Endothelial cell of umbilical vein (primary cell): ENCODE results near the gene PTTG1IP2. TPM values are rescaled to one million over a fixed set of nuclear protein-coding genes. Genes with fewer than 3 reads are reported as not detected.

ENCODE experiments used
- BruUV-seq: library from RNA; stranded (reverse); fragments of 400-500 nt; replicated peaks from 2 replicates; lab custom pipeline; 2021; lab: Mats Ljungman, UMichigan
- CTCF ChIA-PET: fragments of 300-600, 350-600 bp; sonication (Branson Sonifier 250); formaldehyde crosslinking; loops from one replicate; lab custom pipeline; 2021; ENCODE audit warnings: antibody characterized with exemption, inconsistent platforms; lab: Charles Lee
- POLR2A ChIA-PET: fragments of 300-600, 350-600 bp; sonication (Branson Sonifier 250); formaldehyde crosslinking; loops from one replicate; lab custom pipeline; 2021; ENCODE audit warnings: antibody characterized with exemption, inconsistent platforms; lab: Charles Lee
- DNase-seq: peaks from one replicate; pipeline ENCODE4 v3.0.0-alpha.2; 2011; ENCODE audit warnings: low read depth, low spot score
- FAIRE-seq: peaks from 2 replicates; lab custom pipeline; 2011; peaks lifted over from hg19 to GRCh38; lab: Jason Lieb, UNC
- H2AFZ ChIP-seq: 2 replicates; pipeline ENCODE4 v1.6.0; 2012; ENCODE audit warnings: low read depth, low read length, control low read depth, inconsistent platforms
- H3K27ac ChIP-seq: 2 replicates; pipeline ENCODE4 v1.5.1; 2011; ENCODE audit warnings: low read depth, mild to moderate bottlenecking, control low read depth, low read length, moderate library complexity; ENCODE audit not compliant: insufficient read depth
- H3K27me3 ChIP-seq, 2 experiments: 2 replicates each; pipeline versions ENCODE4 v1.6.0 to v1.6.1; 2011; ENCODE audit warnings: low read length in 2 of 2, mixed read lengths in 1 of 2; ENCODE audit not compliant: control insufficient read depth in 2 of 2, insufficient read depth in 2 of 2
- H3K36me3 ChIP-seq, 2 experiments: 2 replicates in 1 of 2; 3 replicates in 1 of 2; pipeline ENCODE4 v1.5.1; 2011; ENCODE audit warnings: low read length in 2 of 2, mild to moderate bottlenecking in 1 of 2, moderate library complexity in 1 of 2; ENCODE audit not compliant: control insufficient read depth in 2 of 2, insufficient read depth in 2 of 2; ENCODE audit errors: extremely low read depth in 1 of 2
- H3K4me1 ChIP-seq: 3 replicates; pipeline ENCODE4 v1.5.1; 2011; ENCODE audit warnings: mild to moderate bottlenecking, low read length; ENCODE audit not compliant: control insufficient read depth, insufficient read depth; ENCODE audit errors: extremely low read depth
- H3K4me2 ChIP-seq: 2 replicates; pipeline ENCODE4 v1.6.1; 2011; ENCODE audit warnings: low read length, control low read depth, mixed read lengths; ENCODE audit not compliant: insufficient read depth
- H3K4me3 ChIP-seq, 3 experiments: fragments of 200-600 bp in 1 of 3; sonication (generic), shearing (Covaris generic) in 1 of 3; replicated peaks in 1 of 3; 2 replicates each; pipeline ENCODE4 v1.5.1; 2011 to 2016; ENCODE audit warnings: control low read depth in 3 of 3, low read length in 3 of 3, mild to moderate bottlenecking in 2 of 3, inconsistent platforms in 1 of 3, low read depth in 1 of 3, moderate library complexity in 1 of 3; ENCODE audit not compliant: insufficient read depth in 1 of 3
- H3K79me2 ChIP-seq: 2 replicates; pipeline ENCODE4 v1.6.0; 2012; ENCODE audit warnings: low read length, inconsistent platforms; ENCODE audit not compliant: control insufficient read depth, insufficient read depth
- H3K9ac ChIP-seq: replicated peaks from 2 replicates; pipeline ENCODE3; 2011; ENCODE audit warnings: low read length, control low read depth; ENCODE audit not compliant: insufficient read depth; ENCODE audit errors: extremely low read depth
- H3K9me1 ChIP-seq: replicated peaks from 3 replicates; pipeline ENCODE4 v1.6.0; 2011; ENCODE audit warnings: mild to moderate bottlenecking, low read length; ENCODE audit not compliant: control insufficient read depth, insufficient read depth; ENCODE audit errors: extremely low read depth
- H3K9me3 ChIP-seq: replicated peaks from 2 replicates; pipeline ENCODE4 v1.5.1; 2012; ENCODE audit warnings: low read length, inconsistent platforms; ENCODE audit not compliant: control insufficient read depth, insufficient read depth
- H4K20me1 ChIP-seq: replicated peaks from 2 replicates; pipeline ENCODE3; 2011; ENCODE audit warnings: mild to moderate bottlenecking, low read length; ENCODE audit not compliant: control insufficient read depth, insufficient read depth; ENCODE audit errors: extremely low read depth
- FOS ChIP-seq: IDR thresholded peaks from 2 replicates; pipeline ENCODE4 v1.6.1; 2011; ENCODE audit warnings: mild to moderate bottlenecking, low read length, moderate library complexity, borderline replicate concordance; ENCODE audit not compliant: insufficient read depth
- GATA2 ChIP-seq: IDR thresholded peaks from 2 replicates; pipeline ENCODE4 v1.7.0; 2011; ENCODE audit warnings: low read depth, mild to moderate bottlenecking, moderate library complexity, mixed read lengths, low read length; ENCODE audit not compliant: insufficient read length, insufficient read depth
- JUN ChIP-seq: IDR thresholded peaks from 2 replicates; pipeline ENCODE4 v1.6.1; 2011; ENCODE audit warnings: borderline replicate concordance, low read depth; ENCODE audit not compliant: insufficient read length, insufficient read depth
- MYC ChIP-seq: IDR thresholded peaks from one replicate; pipeline ENCODE4 v1.6.1; 2011; ENCODE audit warnings: mild to moderate bottlenecking, low read depth, low read length
- POLR2AphosphoS5 ChIP-seq: IDR thresholded peaks from 2 replicates; pipeline ENCODE4 v1.6.1; 2012; ENCODE audit warnings: low read depth, mild to moderate bottlenecking, control low read depth, low read length, moderate library complexity; ENCODE audit not compliant: insufficient read depth
- dilution Hi-C: fragments of 300-500 bp; cut with MboI; formaldehyde crosslinking; loops from one replicate; pipeline ENCODE4 v1.15.0; 2019; ENCODE audit warnings: low sequenced_read_pairs; ENCODE audit not compliant: extremely low pct_ligation_motif_present
- intact Hi-C: fragments of 100-400 bp; cut with micrococcal nuclease; formaldehyde crosslinking; loops from one replicate; pipeline ENCODE4 v1.10.0; 2022
- polyA plus RNA-seq, 4 experiments: library from polyadenylated mRNA; depleted of rRNA in 3 of 4; stranded (reverse) in 3 of 4; unstranded in 1 of 4; fragments of >200 nt; gene quantifications; 2 replicates each; pipeline versions ENCODE4 v1.2.1 to v1.2.3, GENCODE V29; 2011 to 2012; ENCODE audit warnings: missing spikeins in 1 of 4
- total RNA-seq: library from RNA; stranded (reverse); gene quantifications from 2 replicates; pipeline ENCODE4 v1.2.3, GENCODE V29; 2021
- TF ChIP-seq, protein P1 (sequence below): IDR thresholded peaks from 2 replicates; pipeline ENCODE4 v1.6.1; 2011; ENCODE audit not compliant: insufficient read depth, insufficient read length
- TF ChIP-seq, protein P2 (sequence below), 2 donors: IDR thresholded peaks; 1 replicate in 1 of 2; 2 replicates in 1 of 2; pipeline ENCODE4 v1.5.1; 2011; ENCODE audit warnings: low read length in 2 of 2, mild to moderate bottlenecking in 2 of 2, moderate library complexity in 2 of 2, control low read depth in 1 of 2, inconsistent platforms in 1 of 2, low read depth in 1 of 2; ENCODE audit not compliant: insufficient read depth in 1 of 2; ENCODE audit errors: extremely low read depth in 1 of 2

Gene PTTG1IP2
- total and polyA plus RNA-seq, 2 donors (not counting 3 experiments of a cell fraction or from before 2014, with no cell fraction given) = not detected

DNA sequence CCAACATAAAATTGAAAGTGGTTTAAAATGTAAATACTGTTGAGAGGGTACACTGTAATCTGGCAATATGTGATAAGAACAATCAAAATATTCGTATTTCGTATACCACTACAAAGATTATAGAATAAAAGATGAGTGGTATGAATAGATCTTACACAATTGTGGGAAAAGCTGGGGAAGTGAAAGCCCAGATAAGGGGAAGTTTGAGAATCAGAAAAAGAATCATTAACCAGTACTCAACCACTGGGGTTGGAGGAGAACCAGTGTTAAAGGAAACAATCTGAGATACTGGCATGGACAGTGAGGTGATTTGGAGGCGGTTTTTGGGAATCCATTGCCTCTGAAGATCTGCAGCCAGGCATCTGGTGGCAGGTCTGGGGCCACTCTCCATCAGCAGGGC is 67.0 kb downstream of the PTTG1IP2 start:
- no peaks in the 10 kb centered on the region for H4K20me1 ChIP-seq
- POLR2A ChIA-PET = no interaction called here
- BruUV-seq = no TSS peak

More for the DNA sequence above, 67.0 kb downstream of the PTTG1IP2 start:
- TF ChIP-seq GATA2 (no peak), POLR2AphosphoS5 (no peak), MYC (no peak), JUN (no peak), FOS (no peak)
- TF ChIP-seq, protein P1, sequence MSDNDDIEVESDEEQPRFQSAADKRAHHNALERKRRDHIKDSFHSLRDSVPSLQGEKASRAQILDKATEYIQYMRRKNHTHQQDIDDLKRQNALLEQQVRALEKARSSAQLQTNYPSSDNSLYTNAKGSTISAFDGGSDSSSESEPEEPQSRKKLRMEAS = no peak
- TF ChIP-seq, protein P2, sequence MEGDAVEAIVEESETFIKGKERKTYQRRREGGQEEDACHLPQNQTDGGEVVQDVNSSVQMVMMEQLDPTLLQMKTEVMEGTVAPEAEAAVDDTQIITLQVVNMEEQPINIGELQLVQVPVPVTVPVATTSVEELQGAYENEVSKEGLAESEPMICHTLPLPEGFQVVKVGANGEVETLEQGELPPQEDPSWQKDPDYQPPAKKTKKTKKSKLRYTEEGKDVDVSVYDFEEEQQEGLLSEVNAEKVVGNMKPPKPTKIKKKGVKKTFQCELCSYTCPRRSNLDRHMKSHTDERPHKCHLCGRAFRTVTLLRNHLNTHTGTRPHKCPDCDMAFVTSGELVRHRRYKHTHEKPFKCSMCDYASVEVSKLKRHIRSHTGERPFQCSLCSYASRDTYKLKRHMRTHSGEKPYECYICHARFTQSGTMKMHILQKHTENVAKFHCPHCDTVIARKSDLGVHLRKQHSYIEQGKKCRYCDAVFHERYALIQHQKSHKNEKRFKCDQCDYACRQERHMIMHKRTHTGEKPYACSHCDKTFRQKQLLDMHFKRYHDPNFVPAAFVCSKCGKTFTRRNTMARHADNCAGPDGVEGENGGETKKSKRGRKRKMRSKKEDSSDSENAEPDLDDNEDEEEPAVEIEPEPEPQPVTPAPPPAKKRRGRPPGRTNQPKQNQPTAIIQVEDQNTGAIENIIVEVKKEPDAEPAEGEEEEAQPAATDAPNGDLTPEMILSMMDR (IDR thresholded peaks at IDR 0.05; ENCODE audit: extremely low read depth in 1 of 2, insufficient read depth in 1 of 2, low read depth in 1 of 2, low read length in 2 of 2) = no peak
- no peak for FAIRE-seq
- intact Hi-C loops = no loop called here
- CTCF ChIA-PET = no interaction called here
- no peaks in the 10 kb centered on the region for H3K4me1 ChIP-seq
- H3K4me3 ChIP-seq = no peak overlapping the region
- H3K27me3 ChIP-seq = peaks cover 9 to 13% of the 10 kb centered on the region in 2 experiments
- no peak overlapping the region for H2AFZ ChIP-seq
- no peaks in the 10 kb centered on the region for H3K79me2 ChIP-seq
- H3K9me1 ChIP-seq = no peaks in the 10 kb centered on the region
- H3K9ac ChIP-seq = no peak overlapping the region
- H3K4me2 ChIP-seq = no peak overlapping the region
- DNase-seq = no peak
- H3K9me3 ChIP-seq = no peaks in the 10 kb centered on the region
- dilution Hi-C loops = no loop called here
- H3K27ac ChIP-seq = no peak overlapping the region
- no peaks in the 10 kb centered on the region for H3K36me3 ChIP-seq
